Measurements from ENCODE around the gene SH3BP5. TPM values are rescaled to one million over a fixed set of nuclear protein-coding genes. Genes with fewer than 3 reads are reported as not detected.

The SH3BP5 gene
- total RNA-seq, 1 donor from 2014 or later, result 9.3 TPM

DNA sequence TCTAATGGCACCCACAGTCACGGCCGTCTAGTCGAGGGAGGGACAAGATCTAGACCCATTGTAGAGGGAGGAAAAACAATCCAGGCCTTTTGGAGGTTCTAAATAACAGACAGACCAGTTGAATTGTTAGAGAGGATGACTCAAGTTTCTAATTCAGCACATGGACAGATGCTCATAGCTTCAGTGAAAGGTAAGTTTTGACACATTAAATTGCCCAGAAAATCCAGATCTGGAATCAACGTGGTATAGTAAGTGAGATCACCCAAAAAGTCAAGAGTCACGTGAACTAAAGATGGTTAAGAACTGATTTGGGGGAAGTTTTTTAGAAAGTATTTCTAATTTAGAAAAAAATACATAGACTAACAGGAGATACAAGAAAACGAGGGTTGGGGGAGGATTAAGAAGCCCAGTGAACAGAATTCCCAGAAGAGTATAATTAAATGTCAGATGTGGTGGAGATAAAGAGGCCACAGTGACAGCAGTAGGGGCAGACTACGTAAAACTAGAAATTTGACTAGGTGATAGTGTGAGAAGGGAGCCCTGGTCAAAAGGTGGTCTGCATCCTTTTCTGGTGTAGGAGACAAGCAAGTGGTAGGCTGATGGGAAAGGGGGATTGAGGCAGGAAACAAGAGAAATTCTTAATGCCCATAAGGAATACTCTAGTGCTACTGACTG lies 79.2 kb downstream of the SH3BP5 start:
- no peaks in the 10 kb centered on the region for H3K36me3 ChIP-seq (ENCODE audit: control insufficient read depth, insufficient read depth, low read length)

DNA sequence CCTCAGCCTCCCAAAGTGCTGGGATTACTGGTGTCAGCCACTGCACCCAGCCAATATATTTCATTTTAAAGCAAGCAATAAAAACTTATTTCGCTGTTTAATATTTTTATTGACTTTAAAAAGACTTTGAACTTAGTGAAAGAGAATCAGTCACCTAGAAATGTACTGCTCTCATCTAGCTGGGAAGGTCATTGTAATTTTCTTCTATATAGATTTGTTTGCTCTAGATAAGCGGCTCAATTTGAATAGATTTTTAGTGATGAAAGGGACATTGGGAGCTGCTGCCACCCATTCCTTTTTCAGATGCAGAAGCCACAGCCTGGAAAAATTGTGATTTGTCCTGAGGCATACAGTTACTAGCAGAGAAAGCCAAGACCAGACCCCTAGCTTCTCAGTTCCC lies 86.2 kb downstream of the SH3BP5 start:
- Histone ChIP-seq H3K36me3 (ENCODE audit: control insufficient read depth, insufficient read depth, low read length) (peaks cover 2% of the 10 kb centered on the region), H3K4me3 (ENCODE audit: low read depth, low read length) (no peak overlapping the region), H3K27me3 (ENCODE audit: control insufficient read depth, insufficient read depth, low read length) (no peaks in the 10 kb centered on the region)
- no peak for DNase-seq (ENCODE audit: low read depth)
- TF ChIP-seq, protein P1, sequence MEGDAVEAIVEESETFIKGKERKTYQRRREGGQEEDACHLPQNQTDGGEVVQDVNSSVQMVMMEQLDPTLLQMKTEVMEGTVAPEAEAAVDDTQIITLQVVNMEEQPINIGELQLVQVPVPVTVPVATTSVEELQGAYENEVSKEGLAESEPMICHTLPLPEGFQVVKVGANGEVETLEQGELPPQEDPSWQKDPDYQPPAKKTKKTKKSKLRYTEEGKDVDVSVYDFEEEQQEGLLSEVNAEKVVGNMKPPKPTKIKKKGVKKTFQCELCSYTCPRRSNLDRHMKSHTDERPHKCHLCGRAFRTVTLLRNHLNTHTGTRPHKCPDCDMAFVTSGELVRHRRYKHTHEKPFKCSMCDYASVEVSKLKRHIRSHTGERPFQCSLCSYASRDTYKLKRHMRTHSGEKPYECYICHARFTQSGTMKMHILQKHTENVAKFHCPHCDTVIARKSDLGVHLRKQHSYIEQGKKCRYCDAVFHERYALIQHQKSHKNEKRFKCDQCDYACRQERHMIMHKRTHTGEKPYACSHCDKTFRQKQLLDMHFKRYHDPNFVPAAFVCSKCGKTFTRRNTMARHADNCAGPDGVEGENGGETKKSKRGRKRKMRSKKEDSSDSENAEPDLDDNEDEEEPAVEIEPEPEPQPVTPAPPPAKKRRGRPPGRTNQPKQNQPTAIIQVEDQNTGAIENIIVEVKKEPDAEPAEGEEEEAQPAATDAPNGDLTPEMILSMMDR (IDR thresholded peaks at IDR 0.05; ENCODE audit: insufficient read depth, low read length, poor library complexity, severe bottlenecking), result no peak

More for the DNA sequence above, 79.2 kb downstream of the SH3BP5 start:
- no peak for DNase-seq (ENCODE audit: low read depth)
- TF ChIP-seq, protein P1 (IDR thresholded peaks at IDR 0.05; ENCODE audit: insufficient read depth, low read length, poor library complexity, severe bottlenecking), result no peak
- no peaks in the 10 kb centered on the region for H3K27me3 ChIP-seq (ENCODE audit: control insufficient read depth, insufficient read depth, low read length)
- no peak overlapping the region for H3K4me3 ChIP-seq (ENCODE audit: low read depth, low read length)

DNA sequence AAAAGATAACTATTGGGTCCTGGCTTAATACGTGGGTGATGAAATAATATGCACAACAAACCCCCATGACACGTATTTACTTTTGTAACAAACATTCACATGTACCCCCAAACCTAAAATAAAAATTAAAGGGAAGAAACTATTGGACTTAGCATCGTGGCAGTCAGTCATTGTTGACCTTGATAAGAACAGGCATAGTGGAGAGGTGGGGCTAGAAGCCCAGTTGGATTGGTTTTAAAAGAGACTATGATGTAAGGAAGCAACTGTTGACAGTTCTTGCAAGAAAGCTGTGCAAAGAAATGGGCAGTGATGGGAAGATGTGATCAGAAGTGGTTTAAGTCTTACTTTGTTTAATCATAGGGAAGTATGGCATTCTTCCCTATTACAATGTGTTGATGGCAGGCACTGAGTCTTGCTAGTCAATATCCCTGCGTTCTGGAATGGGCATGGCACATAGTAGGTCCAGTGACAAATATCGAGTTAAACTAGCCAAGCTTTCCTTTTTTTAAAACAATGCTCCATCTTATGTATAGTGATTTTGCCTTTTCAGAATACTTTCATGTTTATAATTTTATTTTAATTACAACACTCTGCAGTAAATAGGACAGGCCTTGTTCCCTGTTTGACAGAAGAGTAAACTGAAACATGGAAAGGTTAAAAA lies 88.4 kb downstream of the SH3BP5 start:
- TF ChIP-seq, protein P1 (IDR thresholded peaks at IDR 0.05; ENCODE audit: insufficient read depth, low read length, poor library complexity, severe bottlenecking), result no peak
- H3K36me3 ChIP-seq (ENCODE audit: control insufficient read depth, insufficient read depth, low read length), result peaks cover 2% of the 10 kb centered on the region

DNA sequence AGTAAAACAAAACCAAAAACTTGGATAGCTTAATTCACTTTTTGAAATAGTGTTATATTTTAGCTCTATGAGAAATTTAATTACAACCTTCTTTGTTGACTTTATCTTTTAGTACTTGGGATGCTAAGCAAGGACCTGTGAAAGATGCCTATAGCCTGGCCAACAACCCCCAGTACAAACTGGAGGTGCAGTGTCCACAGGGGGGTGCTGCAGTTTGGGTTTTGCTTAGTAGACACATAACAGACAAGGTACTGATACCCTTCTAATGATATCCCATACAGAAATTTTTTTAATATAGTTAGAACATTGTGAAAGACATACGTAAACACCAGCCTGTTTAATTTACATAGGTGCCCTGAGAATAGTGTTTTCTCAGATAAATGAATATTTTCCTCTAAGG lies 91.0 kb downstream of the SH3BP5 start:
- Histone ChIP-seq H3K27me3 (ENCODE audit: control insufficient read depth, insufficient read depth, low read length) (no peaks in the 10 kb centered on the region), H3K36me3 (ENCODE audit: control insufficient read depth, insufficient read depth, low read length) (peaks cover 2% of the 10 kb centered on the region), H3K4me3 (ENCODE audit: low read depth, low read length) (no peak overlapping the region)
- DNase-seq (ENCODE audit: low read depth), result no peak
- TF ChIP-seq, protein P1 (IDR thresholded peaks at IDR 0.05; ENCODE audit: insufficient read depth, low read length, poor library complexity, severe bottlenecking), result peak; percentile 24

More for the DNA sequence above, 88.4 kb downstream of the SH3BP5 start:
- H3K27me3 ChIP-seq (ENCODE audit: control insufficient read depth, insufficient read depth, low read length), result no peaks in the 10 kb centered on the region
- H3K4me3 ChIP-seq (ENCODE audit: low read depth, low read length), result no peak overlapping the region
- DNase-seq (ENCODE audit: low read depth), result no peak

DNA sequence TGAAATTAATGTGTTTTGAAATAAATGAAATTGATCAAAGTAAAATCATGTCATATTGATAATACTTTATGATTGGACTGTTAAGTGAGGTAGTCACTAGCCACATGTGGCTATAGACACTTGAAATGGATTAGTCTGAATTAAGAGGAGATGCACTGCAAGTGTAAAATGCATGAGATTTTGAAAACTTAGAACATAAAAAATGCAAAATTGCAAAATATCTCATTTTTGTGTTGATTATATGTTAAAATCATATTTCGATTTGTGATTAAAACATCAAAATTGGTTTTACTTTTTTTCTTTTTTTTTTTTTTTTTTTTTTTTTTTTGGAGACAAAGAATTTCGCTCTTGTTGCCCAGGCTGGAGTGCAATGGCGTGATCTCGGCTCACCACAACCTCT lies 103.1 kb downstream of the SH3BP5 start:
- Histone ChIP-seq H3K4me3 (ENCODE audit: low read depth, low read length) (no peak overlapping the region), H3K27me3 (ENCODE audit: control insufficient read depth, insufficient read depth, low read length) (no peaks in the 10 kb centered on the region), H3K36me3 (ENCODE audit: control insufficient read depth, insufficient read depth, low read length) (no peaks in the 10 kb centered on the region)
- TF ChIP-seq, protein P1 (IDR thresholded peaks at IDR 0.05; ENCODE audit: insufficient read depth, low read length, poor library complexity, severe bottlenecking), result no peak
- DNase-seq (ENCODE audit: low read depth), result no peak
